Activated naive CD4-positive, alpha-beta T cell treated with anti-CD3 and anti-CD28 coated beads for 36 hours (primary cell): ENCODE data around the gene PRICKLE3. TPM values are rescaled to one million over a fixed set of nuclear protein-coding genes. Genes with fewer than 3 reads are reported as not detected.
"Not testable (repeated sequence)": the region's sequence is repeated elsewhere in the genome, so short reads cannot be mapped to it uniquely, and the experiment has no call there.

Experiments used
- CTCF ChIA-PET: fragments of 350-600 bp; sonication (Branson Sonifier 250); formaldehyde crosslinking; loops from one replicate; lab custom pipeline; 2021; ENCODE audit warnings: antibody characterized with exemption; lab: Charles Lee
- DNase-seq: peaks from one replicate; pipeline ENCODE4 v3.0.0-alpha.2; 2020
- H3K27ac Mint-ChIP-seq: one replicate; pipeline ENCODE4 v1.8.0; 2021; ENCODE audit warnings: mild to moderate bottlenecking, mixed read lengths
- H3K27me3 Mint-ChIP-seq: one replicate; pipeline ENCODE4 v1.8.0; 2021; ENCODE audit warnings: low read depth, mixed read lengths
- H3K36me3 Mint-ChIP-seq: one replicate; pipeline ENCODE4 v1.8.0; 2021; ENCODE audit warnings: low read depth, mixed read lengths
- H3K4me1 Mint-ChIP-seq: one replicate; pipeline ENCODE4 v1.8.0; 2021; ENCODE audit warnings: low read depth, mixed read lengths
- H3K4me3 Mint-ChIP-seq: one replicate; pipeline ENCODE4 v1.8.0; 2021; ENCODE audit warnings: mild to moderate bottlenecking, moderate library complexity, mixed read lengths
- H3K9me3 Mint-ChIP-seq: one replicate; pipeline ENCODE4 v1.8.0; 2021; ENCODE audit warnings: mixed read lengths
- intact Hi-C: fragments of 100-400 bp; cut with micrococcal nuclease; formaldehyde crosslinking; loops from one replicate; pipeline ENCODE4 v1.15.1; 2023
- total RNA-seq, 2 experiments: library from RNA; stranded (reverse); gene quantifications; one replicate each; pipeline ENCODE4 v1.2.3, GENCODE V29; 2021

PRICKLE3 gene
- total RNA-seq, 2 experiments from 2014 or later = 9.2 to 9.3 TPM

GRCh38 chrX:49163555-49164419, 22.4 kb downstream of the PRICKLE3 start:
- Mint-ChIP-seq H3K9me3 (no peaks in the 10 kb centered on the region), H3K27me3 (no peaks in the 10 kb centered on the region), H3K4me1 (peaks cover 27% of the 10 kb centered on the region), H3K4me3 (peak overlapping the region; percentile 76), H3K36me3 (no peaks in the 10 kb centered on the region), H3K27ac (peak overlapping the region; percentile 93)
- CTCF ChIA-PET = interaction anchor here (0.6 to 1.9 kb wide), 3 partner anchors 9 to 32 kb away, joined by 3 to 7 read pairs (median 3); no protein-coding TSS in a partner anchor
- DNase-seq = peak; percentile 77
- intact Hi-C loops = loop anchor here (2.0 to 10.0 kb wide), 3 partner anchors 21 to 206 kb away; partner anchors contain the start of genes OTUD5, PRAF2 and WDR45

GRCh38 chrX:49162620-49163019, 23.6 kb downstream of the PRICKLE3 start, which contains the start of gene MAGIX:
Gene MAGIX (plus strand): TSS chrX:49162758. CDS start chrX:49162890, 132 bp downstream.
- H3K4me1 Mint-ChIP-seq = peaks cover 23% of the 10 kb centered on the region
- H3K4me3 Mint-ChIP-seq = peak within 1 kb of the TSS; percentile 76
- H3K36me3 Mint-ChIP-seq = no peaks in the 10 kb centered on the region
- intact Hi-C loops = loop anchor here (5.0 to 10.0 kb wide), 2 partner anchors 88 to 205 kb away; partner anchors contain the start of genes OTUD5, PRAF2 and WDR45
- H3K27me3 Mint-ChIP-seq = no peaks in the 10 kb centered on the region
- no peak for DNase-seq
- CTCF ChIA-PET = no interaction called here
- no peak within 1 kb of the TSS for H3K27ac Mint-ChIP-seq
- H3K9me3 Mint-ChIP-seq = no peaks in the 10 kb centered on the region

DNA sequence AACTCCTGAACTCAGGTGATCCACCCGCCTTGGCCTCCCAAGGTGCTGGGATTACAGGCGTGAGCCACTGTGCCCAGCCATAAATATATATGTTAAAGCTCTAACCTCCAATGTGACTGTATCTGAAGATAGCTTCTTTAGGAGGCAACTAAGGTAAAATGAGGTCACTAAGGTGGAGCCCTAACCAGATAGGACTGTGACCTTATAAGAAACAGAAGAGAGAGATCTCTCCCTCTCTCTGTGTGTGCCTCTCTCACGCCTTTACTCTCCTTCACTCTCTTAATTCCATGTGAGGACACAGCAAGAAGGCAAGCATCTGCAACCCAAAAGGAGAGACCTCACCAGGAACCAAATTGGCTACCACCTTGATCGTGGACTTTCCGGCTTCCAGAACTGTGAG, 24.5 kb downstream of the PRICKLE3 start:
- intact Hi-C loops = loop anchor here (5.0 to 10.0 kb wide), 2 partner anchors 87 to 204 kb away; partner anchors contain the start of genes OTUD5, PRAF2 and WDR45
- H3K9me3 Mint-ChIP-seq = no peaks in the 10 kb centered on the region
- no peaks in the 10 kb centered on the region for H3K27me3 Mint-ChIP-seq
- no peak overlapping the region for H3K27ac Mint-ChIP-seq
- no peak overlapping the region for H3K4me3 Mint-ChIP-seq
- no peak for DNase-seq
- peaks cover 16% of the 10 kb centered on the region for H3K4me1 Mint-ChIP-seq
- CTCF ChIA-PET = no interaction called here
- no peaks in the 10 kb centered on the region for H3K36me3 Mint-ChIP-seq

DNA sequence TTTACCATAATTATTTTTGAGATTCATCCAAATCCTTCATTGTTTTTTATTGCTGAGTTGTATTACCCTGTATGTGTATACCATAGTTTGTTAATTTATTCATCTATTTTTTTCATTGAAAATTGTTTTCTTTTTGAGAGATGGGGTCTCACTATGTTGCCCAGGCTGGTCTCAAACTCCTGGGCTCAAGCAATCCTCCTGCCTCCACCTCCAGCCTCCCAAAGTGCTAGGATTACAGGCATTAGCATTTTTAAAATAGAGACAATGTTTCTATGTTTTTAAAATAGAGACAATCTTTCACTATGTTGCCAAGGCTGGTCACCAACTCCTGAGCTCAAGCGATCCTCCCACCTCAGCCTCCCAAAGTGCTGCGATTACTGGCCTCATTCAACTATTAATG, 25.3 kb downstream of the PRICKLE3 start:
- H3K4me1 Mint-ChIP-seq = peaks cover 13% of the 10 kb centered on the region
- no peaks in the 10 kb centered on the region for H3K36me3 Mint-ChIP-seq
- H3K27me3 Mint-ChIP-seq = no peaks in the 10 kb centered on the region
- CTCF ChIA-PET = no interaction called here
- intact Hi-C loops = loop anchor here (5.0 to 10.0 kb wide), 2 partner anchors 86 to 204 kb away; partner anchors contain the start of genes OTUD5, PRAF2 and WDR45
- no peaks in the 10 kb centered on the region for H3K9me3 Mint-ChIP-seq
- no peak for DNase-seq
- no peak overlapping the region for H3K27ac Mint-ChIP-seq
- H3K4me3 Mint-ChIP-seq = no peak overlapping the region

- H3K36me3 Mint-ChIP-seq = no peaks in the 10 kb centered on the region
- no peak overlapping the region for H3K4me3 Mint-ChIP-seq
- intact Hi-C loops = no loop called here
- CTCF ChIA-PET = interaction anchor here (1.4 kb wide), 2 partner anchors 9 to 15 kb away, joined by 4 to 5 read pairs; no protein-coding TSS in a partner anchor
- H3K27me3 Mint-ChIP-seq = no peaks in the 10 kb centered on the region
- no peak for DNase-seq
- H3K4me1 Mint-ChIP-seq = peaks cover 11% of the 10 kb centered on the region
- H3K9me3 Mint-ChIP-seq = no peaks in the 10 kb centered on the region
- no peak overlapping the region for H3K27ac Mint-ChIP-seq
These were observed 29.0 kb downstream of the PRICKLE3 start for GRCh38 chrX:49157194-49157593.

GRCh38 chrX:49155900-49156837, 30.0 kb downstream of the PRICKLE3 start:
- no peaks in the 10 kb centered on the region for H3K36me3 Mint-ChIP-seq
- peak; percentile 88 for DNase-seq
- H3K4me3 Mint-ChIP-seq = peak overlapping the region; percentile 92
- H3K27ac Mint-ChIP-seq = peak overlapping the region; percentile 97
- no peaks in the 10 kb centered on the region for H3K27me3 Mint-ChIP-seq
- CTCF ChIA-PET = interaction anchor here (0.5 to 1.1 kb wide), 9 partner anchors 9 to 109 kb away, joined by 3 to 8 read pairs (median 5); no protein-coding TSS in a partner anchor
- intact Hi-C loops = loop anchor here (1.0 to 2.0 kb wide), 3 partner anchors 11 to 35 kb away; partner anchors contain the start of gene GPKOW
- H3K4me1 Mint-ChIP-seq = peaks cover 11% of the 10 kb centered on the region
- no peaks in the 10 kb centered on the region for H3K9me3 Mint-ChIP-seq

DNA sequence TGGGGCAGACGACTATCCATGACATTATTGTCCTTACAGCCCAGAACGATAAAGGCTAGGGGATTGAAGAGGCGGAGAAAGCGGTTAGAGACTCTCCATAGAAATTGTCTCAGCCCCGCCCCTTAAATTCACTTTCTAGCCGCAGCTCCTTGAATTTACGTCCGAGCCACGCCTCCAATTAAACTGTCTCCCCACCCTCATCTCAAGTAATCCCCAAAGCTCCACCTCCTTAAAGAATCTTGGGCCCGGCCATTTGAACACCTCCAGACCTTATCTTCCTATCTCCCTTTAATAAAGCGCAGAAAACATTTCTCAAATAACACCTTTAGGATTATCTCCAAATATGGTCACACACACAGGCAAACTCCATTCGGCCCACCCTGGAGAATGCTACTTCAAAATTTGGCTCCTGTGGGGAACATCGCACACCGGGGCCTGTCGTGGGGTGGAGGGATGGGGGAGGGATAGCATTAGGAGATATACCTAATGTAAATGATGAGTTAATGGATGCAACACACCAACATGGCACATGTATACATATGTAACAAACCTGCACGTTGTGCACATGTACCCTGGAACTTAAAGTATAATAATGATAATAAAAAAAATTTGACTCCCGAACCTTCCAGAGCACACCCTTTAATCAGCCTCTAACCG, 30.8 kb downstream of the PRICKLE3 start:
- Mint-ChIP-seq H3K4me1 (peaks cover 11% of the 10 kb centered on the region), H3K4me3 (peak overlapping the region; percentile 92), H3K27ac (peak overlapping the region; percentile 97), H3K27me3 (no peaks in the 10 kb centered on the region), H3K9me3 (no peaks in the 10 kb centered on the region), H3K36me3 (no peaks in the 10 kb centered on the region)
- intact Hi-C loops = loop anchor here (1.0 to 2.0 kb wide), 3 partner anchors 12 to 35 kb away; partner anchors contain the start of gene GPKOW
- peak; percentile 69 for DNase-seq
- CTCF ChIA-PET = interaction anchor here (0.5 to 1.7 kb wide), 13 partner anchors 9 to 723 kb away, joined by 3 to 8 read pairs (median 5); no protein-coding TSS in a partner anchor

- DNase-seq = no peak
- H3K4me3 Mint-ChIP-seq = no peak overlapping the region
- H3K27ac Mint-ChIP-seq = no peak overlapping the region
- H3K27me3 Mint-ChIP-seq = no peaks in the 10 kb centered on the region
- intact Hi-C loops = no loop called here
- no peaks in the 10 kb centered on the region for H3K36me3 Mint-ChIP-seq
- CTCF ChIA-PET = interaction anchor here (0.6 to 1.7 kb wide), 3 partner anchors 11 to 104 kb away, joined by 4 to 7 read pairs (median 5); no protein-coding TSS in a partner anchor
- peaks cover 11% of the 10 kb centered on the region for H3K4me1 Mint-ChIP-seq
- no peaks in the 10 kb centered on the region for H3K9me3 Mint-ChIP-seq
These were observed 32.7 kb downstream of the PRICKLE3 start for GRCh38 chrX:49153467-49153866.

DNA sequence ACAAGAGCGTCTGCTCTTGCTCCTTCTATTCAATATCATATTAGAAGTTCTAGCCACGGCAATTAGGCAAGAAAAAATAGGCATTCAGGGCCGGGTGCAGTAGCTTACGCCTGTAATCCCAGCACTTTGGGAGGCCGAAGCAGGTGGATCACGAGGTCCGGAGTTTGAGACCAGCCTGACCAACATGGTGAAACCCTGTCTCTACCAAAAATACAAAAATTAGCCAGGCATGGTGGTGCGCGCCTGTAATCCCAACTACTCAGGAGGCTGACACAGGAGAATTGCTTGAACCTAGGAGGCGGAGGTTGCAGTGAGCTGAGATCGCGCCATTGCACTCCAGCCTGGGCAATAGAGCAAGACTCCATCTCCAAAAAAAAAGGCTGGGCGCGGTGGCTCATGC, 36.9 kb downstream of the PRICKLE3 start:
- DNase-seq, H3K27me3 Mint-ChIP-seq, H3K36me3 Mint-ChIP-seq, H3K4me1 Mint-ChIP-seq, intact Hi-C loops, H3K27ac Mint-ChIP-seq, H3K9me3 Mint-ChIP-seq, H3K4me3 Mint-ChIP-seq: not testable (repeated sequence)
- CTCF ChIA-PET = interaction anchor here (0.6 to 0.7 kb wide), 3 partner anchors 123 to 698 kb away, joined by 3 to 4 read pairs (median 4); no protein-coding TSS in a partner anchor

- CTCF ChIA-PET, H3K27me3 Mint-ChIP-seq, intact Hi-C loops, H3K4me1 Mint-ChIP-seq, H3K9me3 Mint-ChIP-seq, H3K36me3 Mint-ChIP-seq, DNase-seq, H3K4me3 Mint-ChIP-seq, H3K27ac Mint-ChIP-seq: not testable (repeated sequence)
These were observed 37.6 kb downstream of the PRICKLE3 start for GRCh38 chrX:49148390-49149100.

DNA sequence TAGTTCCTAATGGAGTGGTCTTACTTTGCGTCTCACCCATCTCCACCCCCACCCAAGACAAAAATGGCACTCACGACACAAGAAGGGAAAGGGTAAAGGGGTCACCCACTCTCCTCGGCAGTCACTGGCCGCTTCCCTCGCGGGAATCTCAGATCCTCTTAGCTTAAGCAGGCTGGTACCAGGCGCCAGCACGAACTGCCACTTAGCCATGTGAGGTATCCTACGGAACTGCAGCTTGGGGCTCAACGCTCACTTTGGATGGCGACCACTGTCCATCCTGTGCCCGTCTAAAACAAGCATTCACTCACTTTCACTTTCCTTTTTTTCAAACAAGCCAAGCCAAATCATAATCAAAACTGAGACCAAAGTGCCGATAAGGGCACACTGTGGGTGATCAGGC, 38.2 kb downstream of the PRICKLE3 start:
- Mint-ChIP-seq H3K27me3 (no peaks in the 10 kb centered on the region), H3K4me1 (peaks cover 3% of the 10 kb centered on the region), H3K9me3 (no peaks in the 10 kb centered on the region), H3K4me3 (no peak overlapping the region), H3K27ac (no peak overlapping the region), H3K36me3 (no peaks in the 10 kb centered on the region)
- intact Hi-C loops = no loop called here
- CTCF ChIA-PET = no interaction called here
- DNase-seq = no peak
